ENCODE measurements around the gene MCTP1.

DNA sequence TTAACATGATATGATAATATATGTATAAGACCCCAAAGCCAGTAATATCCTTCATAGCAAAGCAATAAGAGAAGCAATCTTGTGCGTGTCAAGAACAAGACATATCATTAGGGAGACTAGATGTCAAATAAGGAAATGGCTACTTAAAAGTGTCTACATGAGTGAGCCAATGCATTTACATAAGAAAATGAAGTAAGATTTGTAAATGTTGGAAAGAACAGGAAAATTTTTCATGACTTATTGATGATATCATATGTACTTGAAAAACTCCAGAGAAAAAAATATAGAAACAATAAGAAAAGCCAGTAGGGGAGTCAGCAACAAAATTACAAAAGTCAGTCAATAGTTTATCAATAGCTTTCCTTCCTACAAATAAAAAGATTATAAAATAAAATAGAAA is 13.8 kb upstream of the MCTP1 start:
- TF ChIP-seq, protein P1, sequence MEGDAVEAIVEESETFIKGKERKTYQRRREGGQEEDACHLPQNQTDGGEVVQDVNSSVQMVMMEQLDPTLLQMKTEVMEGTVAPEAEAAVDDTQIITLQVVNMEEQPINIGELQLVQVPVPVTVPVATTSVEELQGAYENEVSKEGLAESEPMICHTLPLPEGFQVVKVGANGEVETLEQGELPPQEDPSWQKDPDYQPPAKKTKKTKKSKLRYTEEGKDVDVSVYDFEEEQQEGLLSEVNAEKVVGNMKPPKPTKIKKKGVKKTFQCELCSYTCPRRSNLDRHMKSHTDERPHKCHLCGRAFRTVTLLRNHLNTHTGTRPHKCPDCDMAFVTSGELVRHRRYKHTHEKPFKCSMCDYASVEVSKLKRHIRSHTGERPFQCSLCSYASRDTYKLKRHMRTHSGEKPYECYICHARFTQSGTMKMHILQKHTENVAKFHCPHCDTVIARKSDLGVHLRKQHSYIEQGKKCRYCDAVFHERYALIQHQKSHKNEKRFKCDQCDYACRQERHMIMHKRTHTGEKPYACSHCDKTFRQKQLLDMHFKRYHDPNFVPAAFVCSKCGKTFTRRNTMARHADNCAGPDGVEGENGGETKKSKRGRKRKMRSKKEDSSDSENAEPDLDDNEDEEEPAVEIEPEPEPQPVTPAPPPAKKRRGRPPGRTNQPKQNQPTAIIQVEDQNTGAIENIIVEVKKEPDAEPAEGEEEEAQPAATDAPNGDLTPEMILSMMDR (conservative IDR thresholded peaks at IDR 0.05; ENCODE audit: low read length) = no peak
- no peak for TF ChIP-seq EZH2phosphoT487 (IDR thresholded peaks at IDR 0.05; ENCODE audit: borderline replicate concordance)
